H1 (cell line): ENCODE results near the gene PTAR1. TPM values are rescaled to one million over a fixed set of nuclear protein-coding genes. Genes with fewer than 3 reads are reported as not detected.

Source experiments
- CTCF ChIA-PET: fragments of 300-600 bp; sonication (Branson Sonifier 250); formaldehyde crosslinking; loops from one replicate; lab custom pipeline; 2021; ENCODE audit not compliant: partially characterized antibody; lab: Charles Lee
- POLR2A ChIA-PET: fragments of 300-600 bp; sonication (Branson Sonifier 250); formaldehyde crosslinking; loops from one replicate; lab custom pipeline; 2021; ENCODE audit warnings: inconsistent platforms; ENCODE audit not compliant: partially characterized antibody; lab: Charles Lee
- DNase-seq, 2 experiments: peaks; one replicate each; pipeline versions ENCODE4 v3.0.0 to v3.0.0-alpha.2; 2010 to 2022; ENCODE audit warnings: low spot score in 2 of 2, low read depth in 1 of 2, mixed read lengths in 1 of 2
- FAIRE-seq: peaks from 2 replicates; lab custom pipeline; 2011; peaks lifted over from hg19 to GRCh38; lab: Jason Lieb, UNC
- H2AFZ ChIP-seq: 2 replicates; pipeline ENCODE4 v1.8.1; 2012; ENCODE audit warnings: low read length, inconsistent platforms
- H2AK5ac ChIP-seq: 2 replicates; pipeline ENCODE4 v1.6.1; 2013; ENCODE audit warnings: low read depth, low read length
- H2BK120ac ChIP-seq: replicated peaks from 2 replicates; pipeline ENCODE3; 2013; ENCODE audit warnings: low read depth, low read length, inconsistent platforms
- H2BK12ac ChIP-seq: 2 replicates; pipeline ENCODE4 v1.6.1; 2013; ENCODE audit warnings: low read depth, low read length
- H2BK15ac ChIP-seq: 2 replicates; pipeline ENCODE4 v1.6.1; 2013; ENCODE audit warnings: low read length
- H2BK20ac ChIP-seq: 2 replicates; pipeline ENCODE4 v1.6.1; 2013; ENCODE audit warnings: low read length
- H2BK5ac ChIP-seq: 2 replicates; pipeline ENCODE4 v1.6.1; 2013; ENCODE audit warnings: low read depth, low read length
- H3K14ac ChIP-seq: 2 replicates; pipeline ENCODE4 v1.6.1; 2013; ENCODE audit warnings: inconsistent platforms; ENCODE audit not compliant: insufficient read length
- H3K18ac ChIP-seq: 2 replicates; pipeline ENCODE4 v1.6.1; 2013; ENCODE audit warnings: low read length; ENCODE audit errors: extremely low read depth
- H3K23ac ChIP-seq: 2 replicates; pipeline ENCODE4 v1.6.1; 2013; ENCODE audit warnings: inconsistent platforms; ENCODE audit not compliant: insufficient read length
- H3K23me2 ChIP-seq: 2 replicates; pipeline ENCODE4 v1.6.1; 2013; ENCODE audit warnings: low read depth, low read length
- H3K27ac ChIP-seq: 2 replicates; pipeline ENCODE4 v1.6.1; 2011; ENCODE audit warnings: low read depth, low read length, inconsistent platforms
- H3K27me3 ChIP-seq, 4 experiments: replicated peaks in 1 of 4; 1 replicate in 1 of 4; 2 replicates in 3 of 4; pipeline versions ENCODE4 v1.6.1 to v1.8.1; 2011 to 2013; ENCODE audit warnings: low read length in 3 of 4, mild to moderate bottlenecking in 3 of 4, inconsistent platforms in 2 of 4, mixed read lengths in 2 of 4, moderate library complexity in 1 of 4; ENCODE audit not compliant: control insufficient read depth in 3 of 4, insufficient read depth in 3 of 4; ENCODE audit errors: extremely low read depth in 1 of 4
- H3K36me3 ChIP-seq, 4 experiments: 2 replicates each; pipeline versions ENCODE4 v1.6.1 to v1.8.1; 2011 to 2013; ENCODE audit warnings: mild to moderate bottlenecking in 4 of 4, low read length in 3 of 4, moderate library complexity in 2 of 4, control low read depth in 1 of 4, inconsistent platforms in 1 of 4; ENCODE audit not compliant: insufficient read depth in 4 of 4, control insufficient read depth in 2 of 4
- H3K4ac ChIP-seq: replicated peaks from 2 replicates; pipeline ENCODE3; 2013; ENCODE audit warnings: low read length, low read depth, mixed read lengths, inconsistent platforms; ENCODE audit not compliant: insufficient read length
- H3K4me1 ChIP-seq, 4 experiments: replicated peaks in 1 of 4; 1 replicate in 1 of 4; 2 replicates in 3 of 4; pipeline versions ENCODE4 v1.6.1 to v1.8.1; 2011 to 2013; ENCODE audit warnings: low read length in 3 of 4, inconsistent platforms in 2 of 4, mixed read lengths in 1 of 4; ENCODE audit not compliant: insufficient read depth in 4 of 4, control insufficient read depth in 3 of 4
- H3K4me2 ChIP-seq, 2 experiments: 2 replicates each; pipeline versions ENCODE4 v1.6.1 to v1.8.1; 2011 to 2013; ENCODE audit warnings: low read depth in 2 of 2, low read length in 2 of 2, control low read depth in 1 of 2, inconsistent platforms in 1 of 2, mild to moderate bottlenecking in 1 of 2; ENCODE audit not compliant: insufficient read depth in 1 of 2
- H3K4me3 ChIP-seq, 4 experiments: fragments of 200-600, 300-600 bp in 1 of 4; sonication (generic), shearing (Covaris generic), sonication (Bioruptor Twin) in 1 of 4; 2 replicates each; pipeline versions ENCODE4 v1.5.1 to v1.8.1; 2011 to 2016; ENCODE audit warnings: low read length in 4 of 4, low read depth in 3 of 4, control low read depth in 2 of 4, inconsistent platforms in 2 of 4, mild to moderate bottlenecking in 2 of 4, mixed read lengths in 1 of 4, moderate library complexity in 1 of 4; ENCODE audit not compliant: insufficient read depth in 2 of 4; ENCODE audit errors: extremely low read depth in 1 of 4
- H3K56ac ChIP-seq: replicated peaks from 2 replicates; pipeline ENCODE3; 2013; ENCODE audit warnings: low read depth, mild to moderate bottlenecking, mixed read lengths, low read length, inconsistent platforms; ENCODE audit not compliant: insufficient read length
- H3K79me1 ChIP-seq: 2 replicates; pipeline ENCODE4 v1.6.1; 2013; ENCODE audit warnings: low read depth, low read length, control low read depth
- H3K79me2 ChIP-seq, 2 experiments: 2 replicates each; pipeline versions ENCODE4 v1.6.1 to v1.8.1; 2012 to 2013; ENCODE audit warnings: low read length in 2 of 2, mild to moderate bottlenecking in 2 of 2, inconsistent platforms in 1 of 2; ENCODE audit not compliant: insufficient read depth in 2 of 2, control insufficient read depth in 1 of 2
- H3K9ac ChIP-seq, 4 experiments: replicated peaks in 1 of 4; 1 replicate in 1 of 4; 2 replicates in 3 of 4; pipeline versions ENCODE4 v1.6.1 to v1.8.1; 2011 to 2013; ENCODE audit warnings: low read depth in 3 of 4, low read length in 3 of 4, control low read depth in 2 of 4, mild to moderate bottlenecking in 2 of 4, moderate library complexity in 2 of 4, inconsistent platforms in 1 of 4; ENCODE audit errors: extremely low read depth in 1 of 4
- H3K9me3 ChIP-seq, 2 experiments: 2 replicates each; pipeline versions ENCODE4 v1.6.1 to v1.8.1; 2012 to 2013; ENCODE audit warnings: mild to moderate bottlenecking in 2 of 2, moderate library complexity in 2 of 2, control low read depth in 1 of 2, inconsistent platforms in 1 of 2, low read depth in 1 of 2, low read length in 1 of 2, mixed read lengths in 1 of 2; ENCODE audit not compliant: insufficient read depth in 2 of 2
- H4K20me1 ChIP-seq, 2 experiments: replicated peaks in 1 of 2; 2 replicates each; pipeline versions ENCODE3 to v1.8.1; 2011 to 2013; ENCODE audit warnings: inconsistent platforms in 2 of 2, low read length in 2 of 2, mild to moderate bottlenecking in 1 of 2; ENCODE audit not compliant: insufficient read depth in 2 of 2, control insufficient read depth in 1 of 2
- H4K5ac ChIP-seq: 2 replicates; pipeline ENCODE4 v1.6.1; 2013; ENCODE audit warnings: low read length, low read depth, mixed read lengths, inconsistent platforms; ENCODE audit not compliant: insufficient read length
- H4K8ac ChIP-seq: 2 replicates; pipeline ENCODE4 v1.8.0; 2013; ENCODE audit warnings: mild to moderate bottlenecking, moderate library complexity, low read length, inconsistent platforms; ENCODE audit not compliant: insufficient read depth; ENCODE audit errors: extremely low read depth
- H4K91ac ChIP-seq: replicated peaks from 2 replicates; pipeline ENCODE3; 2013; ENCODE audit warnings: low read length, mixed read lengths, inconsistent platforms; ENCODE audit not compliant: insufficient read length
- CHD1 ChIP-seq: IDR thresholded peaks from 2 replicates; pipeline ENCODE4 v1.6.1; 2012; ENCODE audit warnings: low read depth, low read length, improper control_type of control experiment
- EGR1 ChIP-seq: IDR thresholded peaks from 2 replicates; pipeline ENCODE4 v1.6.1; 2011; ENCODE audit warnings: low read depth, low read length, borderline replicate concordance
- GABPA ChIP-seq: IDR thresholded peaks from 2 replicates; pipeline ENCODE4 v1.6.1; 2011; ENCODE audit warnings: mild to moderate bottlenecking, low read length, moderate library complexity, borderline replicate concordance; ENCODE audit not compliant: insufficient read depth
- HDAC6 ChIP-seq: IDR thresholded peaks from one replicate; pipeline ENCODE4 v1.7.1; 2012; ENCODE audit warnings: low read depth, mild to moderate bottlenecking, inconsistent platforms, low read length, moderate library complexity
- JUND ChIP-seq: IDR thresholded peaks from 2 replicates; pipeline ENCODE4 v1.6.1; 2011; ENCODE audit warnings: mild to moderate bottlenecking, improper control_type of control experiment, low read length
- KDM1A ChIP-seq: fragments of 200-600, 300-600 bp; sonication (generic); IDR thresholded peaks from 2 replicates; pipeline ENCODE4 v1.7.1; 2016; ENCODE audit warnings: mild to moderate bottlenecking, low read length, borderline replicate concordance
- PHF8 ChIP-seq: fragments of 200-600 bp; sonication (generic); conservative IDR thresholded peaks from 2 replicates; pipeline ENCODE4 v1.7.1; 2012; ENCODE audit warnings: low read depth, mild to moderate bottlenecking, inconsistent platforms, low read length, moderate library complexity
- SAP30 ChIP-seq: fragments of 300-600 bp; sonication (generic); IDR thresholded peaks from 2 replicates; pipeline ENCODE4 v1.7.1; 2012; ENCODE audit warnings: low read length, moderate library complexity, mild to moderate bottlenecking, inconsistent platforms; ENCODE audit not compliant: insufficient read depth, insufficient replicate concordance
- SIRT6 ChIP-seq: IDR thresholded peaks from one replicate; pipeline ENCODE4 v1.7.1; 2012; ENCODE audit warnings: low read length, inconsistent platforms
- SIX5 ChIP-seq: IDR thresholded peaks from 2 replicates; pipeline ENCODE4 v1.6.1; 2011; ENCODE audit warnings: mild to moderate bottlenecking, low read depth, low read length
- SP1 ChIP-seq: IDR thresholded peaks from 2 replicates; pipeline ENCODE4 v1.6.1; 2011; ENCODE audit warnings: low read depth, low read length
- SP2 ChIP-seq: IDR thresholded peaks from 2 replicates; pipeline ENCODE4 v1.6.1; 2012; ENCODE audit warnings: mild to moderate bottlenecking, low read length, inconsistent platforms
- WGBS, 2 experiments: shearing (Covaris generic) in 1 of 2; methylation state at CpG; one replicate each; pipeline versions ENCODE4 v1.1.6 to v1.1.7; 2013 to 2015; ENCODE audit warnings: low lambda C conversion rate in 2 of 2, mixed read lengths in 2 of 2, inconsistent platforms in 1 of 2, low coverage in 1 of 2, missing lambda C conversion rate in 1 of 2; ENCODE audit not compliant: insufficient replicate concordance in 2 of 2, insufficient coverage in 1 of 2, insufficient read length in 1 of 2; ENCODE audit errors: extremely low coverage in 1 of 2, missing lambda C conversion rate in 1 of 2; 5-methylcytosine and 5-hydroxymethylcytosine counted together
- polyA plus RNA-seq, 7 experiments: library from polyadenylated mRNA; depleted of rRNA in 3 of 7; stranded (reverse) in 5 of 7; unstranded in 2 of 7; fragments of >200 nt in 5 of 7; fragments of 200-250 nt in 2 of 7; gene quantifications; 1 replicate in 5 of 7; 2 replicates in 1 of 7; 4 replicates in 1 of 7; pipeline versions ENCODE4 v1.2.1 to v1.2.3, GENCODE V29; 2011 to 2013; ENCODE audit warnings: missing spikeins in 2 of 7, mixed read lengths in 2 of 7
- total RNA-seq: library from RNA; stranded (reverse); fragmentation: NEBNext Ultra II Directional; extraction: Animal tissue kit (Norgen Biotek cat#: 25700); gene quantifications from 2 replicates; pipeline ENCODE4 v1.2.1, GENCODE V29; 2021
- TF ChIP-seq, protein P1 (sequence below): IDR thresholded peaks from 2 replicates; pipeline ENCODE4 v1.6.1; 2012; ENCODE audit warnings: low read length, inconsistent platforms

The PTAR1 gene
- total and polyA plus RNA-seq, 2 of the 8 experiments (the other 6 are each of a cell fraction or from before 2014, with no cell fraction given), result 19.5 to 84.9 TPM

DNA sequence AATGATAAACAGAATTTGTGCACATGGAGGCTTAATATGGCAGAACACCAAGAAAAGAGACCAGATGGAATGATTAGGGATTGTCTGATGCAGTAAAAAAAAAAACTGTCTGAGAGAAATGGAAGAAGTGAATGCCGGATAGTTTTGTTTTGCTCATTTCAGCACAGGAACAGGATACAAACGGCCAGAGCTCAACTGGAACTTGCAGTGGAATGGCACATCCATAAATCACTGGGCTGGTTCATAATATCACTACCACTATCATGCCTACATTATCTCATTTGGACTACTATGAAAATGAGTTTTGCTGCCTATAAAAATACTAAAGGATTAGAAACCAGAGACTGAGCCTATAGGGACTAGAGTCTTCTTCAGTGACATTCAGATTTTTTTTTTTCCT lies 9.7 kb downstream of the PTAR1 start:
- Histone ChIP-seq H4K20me1 (peaks cover 8 to 10% of the 10 kb centered on the region in 2 experiments), H3K9me3 (no peaks in the 10 kb centered on the region)
- CTCF ChIA-PET, result interaction anchor here (0.7 to 1.1 kb wide), 2 partner anchors 173 to 488 kb away, joined by 3 to 4 read pairs; no protein-coding TSS in a partner anchor

More for the DNA sequence above, 9.7 kb downstream of the PTAR1 start:
- FAIRE-seq, result no peak
- Histone ChIP-seq H4K91ac (no peak overlapping the region), H3K36me3 (peaks cover 2 to 68% (median 15%) of the 10 kb centered on the region in 4 experiments; a peak in 6 of 8 replicates), H2BK20ac (no peak overlapping the region), H3K23ac (no peak overlapping the region), H2BK12ac (no peak overlapping the region), H2AK5ac (no peak overlapping the region), H3K14ac (no peak overlapping the region), H4K5ac (no peak overlapping the region), H3K9ac (no peak overlapping the region), H2BK5ac (no peak overlapping the region), H3K18ac (no peak overlapping the region), H3K56ac (no peak overlapping the region), H3K4me2 (no peak overlapping the region), H3K27ac (no peak overlapping the region), H2AFZ (no peak overlapping the region), H4K8ac (no peak overlapping the region), H3K4me1 (peaks cover 0 to 9% (median 4%) of the 10 kb centered on the region in 4 experiments; a peak in 3 of 7 replicates), H3K27me3 (no peaks in the 10 kb centered on the region), H2BK15ac (no peak overlapping the region), H3K23me2 (no peaks in the 10 kb centered on the region), H2BK120ac (no peak overlapping the region), H3K79me2 (peaks cover 7 to 100% of the 10 kb centered on the region in 2 experiments), H3K4me3 (no peak overlapping the region), H3K4ac (no peak overlapping the region), H3K79me1 (no peaks in the 10 kb centered on the region; the same call in none of the 2 replicates)
- DNase-seq, result no peak
- POLR2A ChIA-PET, result interaction anchor here (0.6 to 1.4 kb wide), 4 partner anchors 10 to 599 kb away, joined by 3 to 5 read pairs (median 4); partner anchors contain the start of gene PTAR1
- TF ChIP-seq GABPA, result no peak
- no peak for TF ChIP-seq HDAC6
- no peak for TF ChIP-seq SIX5
- TF ChIP-seq CHD1, result no peak
- TF ChIP-seq, protein P1, sequence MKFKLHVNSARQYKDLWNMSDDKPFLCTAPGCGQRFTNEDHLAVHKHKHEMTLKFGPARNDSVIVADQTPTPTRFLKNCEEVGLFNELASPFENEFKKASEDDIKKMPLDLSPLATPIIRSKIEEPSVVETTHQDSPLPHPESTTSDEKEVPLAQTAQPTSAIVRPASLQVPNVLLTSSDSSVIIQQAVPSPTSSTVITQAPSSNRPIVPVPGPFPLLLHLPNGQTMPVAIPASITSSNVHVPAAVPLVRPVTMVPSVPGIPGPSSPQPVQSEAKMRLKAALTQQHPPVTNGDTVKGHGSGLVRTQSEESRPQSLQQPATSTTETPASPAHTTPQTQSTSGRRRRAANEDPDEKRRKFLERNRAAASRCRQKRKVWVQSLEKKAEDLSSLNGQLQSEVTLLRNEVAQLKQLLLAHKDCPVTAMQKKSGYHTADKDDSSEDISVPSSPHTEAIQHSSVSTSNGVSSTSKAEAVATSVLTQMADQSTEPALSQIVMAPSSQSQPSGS, result no peak
- TF ChIP-seq KDM1A, result no peak
- TF ChIP-seq SP2, result no peak
- no peak for TF ChIP-seq SAP30
- TF ChIP-seq EGR1, result no peak
- TF ChIP-seq PHF8, result no peak
- TF ChIP-seq SP1, result no peak
- TF ChIP-seq JUND, result no peak
- no peak for TF ChIP-seq SIRT6
- 89% methylated on average over 2 of the region's 2 CpGs; no CpG with 5 or more reads in 1 of the 2 experiments for WGBS, 2 experiments
